Measurements from ENCODE around the gene SYT1.

The SYT1 gene

DNA sequence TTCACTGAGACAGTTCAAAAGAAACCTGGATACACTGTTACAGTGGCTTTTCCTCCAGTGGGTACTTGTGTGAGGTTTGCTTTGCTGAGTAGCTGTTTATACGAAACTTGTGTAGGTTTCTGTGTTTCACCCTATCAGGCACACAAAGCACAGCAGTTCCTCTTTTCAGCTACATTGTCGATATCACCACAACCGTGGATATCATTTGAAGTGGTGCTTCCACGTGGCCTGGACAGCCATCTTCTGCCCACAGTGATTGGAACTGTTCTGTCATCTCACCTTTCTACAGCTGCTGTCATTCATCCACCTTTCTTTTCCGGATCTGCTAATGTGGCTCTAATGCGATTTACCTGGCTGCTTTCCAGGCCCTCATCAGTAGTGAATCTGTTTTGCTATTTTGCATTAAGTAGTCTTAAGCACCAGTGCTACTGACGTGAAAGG is 368.8 kb downstream of the SYT1 start:
- no peak for DNase-seq (ENCODE audit: low read depth)
- no peak overlapping the region for H3K4me3 ChIP-seq (ENCODE audit: low read depth, low read length)
- TF ChIP-seq, protein P1, sequence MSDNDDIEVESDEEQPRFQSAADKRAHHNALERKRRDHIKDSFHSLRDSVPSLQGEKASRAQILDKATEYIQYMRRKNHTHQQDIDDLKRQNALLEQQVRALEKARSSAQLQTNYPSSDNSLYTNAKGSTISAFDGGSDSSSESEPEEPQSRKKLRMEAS (IDR thresholded peaks at IDR 0.05; ENCODE audit: low read depth, low read length), result no peak
- TF ChIP-seq POLR2A (IDR thresholded peaks at IDR 0.05; ENCODE audit: extremely low read depth, insufficient read length) (no peak), MYC (IDR thresholded peaks at IDR 0.05; ENCODE audit: low read depth, low read length) (no peak)
- TF ChIP-seq, protein P2, sequence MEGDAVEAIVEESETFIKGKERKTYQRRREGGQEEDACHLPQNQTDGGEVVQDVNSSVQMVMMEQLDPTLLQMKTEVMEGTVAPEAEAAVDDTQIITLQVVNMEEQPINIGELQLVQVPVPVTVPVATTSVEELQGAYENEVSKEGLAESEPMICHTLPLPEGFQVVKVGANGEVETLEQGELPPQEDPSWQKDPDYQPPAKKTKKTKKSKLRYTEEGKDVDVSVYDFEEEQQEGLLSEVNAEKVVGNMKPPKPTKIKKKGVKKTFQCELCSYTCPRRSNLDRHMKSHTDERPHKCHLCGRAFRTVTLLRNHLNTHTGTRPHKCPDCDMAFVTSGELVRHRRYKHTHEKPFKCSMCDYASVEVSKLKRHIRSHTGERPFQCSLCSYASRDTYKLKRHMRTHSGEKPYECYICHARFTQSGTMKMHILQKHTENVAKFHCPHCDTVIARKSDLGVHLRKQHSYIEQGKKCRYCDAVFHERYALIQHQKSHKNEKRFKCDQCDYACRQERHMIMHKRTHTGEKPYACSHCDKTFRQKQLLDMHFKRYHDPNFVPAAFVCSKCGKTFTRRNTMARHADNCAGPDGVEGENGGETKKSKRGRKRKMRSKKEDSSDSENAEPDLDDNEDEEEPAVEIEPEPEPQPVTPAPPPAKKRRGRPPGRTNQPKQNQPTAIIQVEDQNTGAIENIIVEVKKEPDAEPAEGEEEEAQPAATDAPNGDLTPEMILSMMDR (IDR thresholded peaks at IDR 0.05; ENCODE audit: low read depth, low read length), result no peak

- H3K4me3 ChIP-seq (ENCODE audit: low read depth, low read length), result no peak overlapping the region
- DNase-seq (ENCODE audit: low read depth), result no peak
- TF ChIP-seq, protein P2 (IDR thresholded peaks at IDR 0.05; ENCODE audit: low read depth, low read length), result no peak
- TF ChIP-seq POLR2A (IDR thresholded peaks at IDR 0.05; ENCODE audit: extremely low read depth, insufficient read length) (no peak), MYC (IDR thresholded peaks at IDR 0.05; ENCODE audit: low read depth, low read length) (no peak)
- TF ChIP-seq, protein P1 (IDR thresholded peaks at IDR 0.05; ENCODE audit: low read depth, low read length), result no peak
Measured at GRCh38 chr12:79236920-79237319, 372.3 kb downstream of the SYT1 start.

DNA sequence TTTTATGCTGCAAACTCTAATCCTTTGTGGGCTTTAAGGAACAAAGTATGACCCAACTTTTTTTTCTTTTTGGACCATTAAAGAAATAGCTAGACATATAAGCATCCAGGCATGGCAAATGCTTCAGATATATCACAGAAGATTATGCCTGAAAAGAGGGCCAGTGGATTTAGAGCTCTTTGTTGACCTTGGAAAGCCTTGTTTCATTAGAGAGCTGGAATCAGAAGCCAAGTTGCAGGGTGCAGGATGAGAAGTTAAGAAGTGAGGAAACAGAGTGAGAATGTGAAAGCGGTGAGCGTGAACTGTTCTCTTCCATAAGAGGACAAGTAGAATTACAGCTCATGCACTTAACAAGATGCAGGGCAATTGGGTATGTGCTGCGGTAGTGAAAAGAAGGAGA is 373.7 kb downstream of the SYT1 start:
- no peak for DNase-seq (ENCODE audit: low read depth)
- no peak overlapping the region for H3K4me3 ChIP-seq (ENCODE audit: low read depth, low read length)
- TF ChIP-seq MYC (IDR thresholded peaks at IDR 0.05; ENCODE audit: low read depth, low read length) (no peak), POLR2A (IDR thresholded peaks at IDR 0.05; ENCODE audit: extremely low read depth, insufficient read length) (no peak)
- TF ChIP-seq, protein P1 (IDR thresholded peaks at IDR 0.05; ENCODE audit: low read depth, low read length), result no peak
- TF ChIP-seq, protein P2 (IDR thresholded peaks at IDR 0.05; ENCODE audit: low read depth, low read length), result no peak

DNA sequence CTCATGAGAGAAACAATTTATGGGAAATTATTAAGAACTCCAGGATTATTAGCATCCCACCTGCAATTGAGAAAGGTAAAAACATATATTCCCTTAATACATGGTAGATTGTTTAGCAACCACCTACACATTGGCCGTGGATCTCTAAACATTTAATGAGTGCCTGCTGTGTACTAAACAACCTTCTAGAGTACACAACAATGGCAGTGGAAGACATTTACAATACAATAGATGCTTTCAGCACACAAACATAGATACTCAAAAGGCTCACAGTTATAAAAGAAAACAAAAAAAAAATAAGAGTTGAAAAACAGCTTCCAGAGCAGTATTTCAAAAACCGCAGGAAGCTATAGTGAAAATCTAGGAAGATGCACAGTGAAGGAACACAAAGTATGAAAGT is 382.9 kb downstream of the SYT1 start:
- TF ChIP-seq, protein P1 (IDR thresholded peaks at IDR 0.05; ENCODE audit: low read depth, low read length), result no peak
- TF ChIP-seq, protein P2 (IDR thresholded peaks at IDR 0.05; ENCODE audit: low read depth, low read length), result no peak
- TF ChIP-seq POLR2A (IDR thresholded peaks at IDR 0.05; ENCODE audit: extremely low read depth, insufficient read length) (no peak), MYC (IDR thresholded peaks at IDR 0.05; ENCODE audit: low read depth, low read length) (no peak)
- DNase-seq (ENCODE audit: low read depth), result no peak
- no peak overlapping the region for H3K4me3 ChIP-seq (ENCODE audit: low read depth, low read length)

DNA sequence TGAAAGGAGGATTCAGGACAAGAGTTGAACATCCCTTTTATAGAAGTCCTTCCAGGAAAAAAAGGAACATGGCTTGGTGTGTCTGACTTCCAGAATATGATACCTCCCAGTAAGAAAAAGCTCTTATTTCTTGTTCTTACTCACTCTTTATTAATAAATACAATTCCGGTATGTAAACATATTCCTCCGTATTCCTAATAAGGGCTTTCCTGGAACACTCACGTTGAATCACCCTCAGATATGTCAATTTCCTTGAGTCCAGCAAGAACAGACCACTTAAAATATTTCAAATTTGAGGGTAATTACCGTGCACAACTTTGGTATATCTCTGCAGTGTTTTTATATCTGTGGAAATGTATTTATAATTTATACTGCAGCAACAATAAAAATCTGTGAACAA is 385.6 kb downstream of the SYT1 start:
- TF ChIP-seq, protein P2 (IDR thresholded peaks at IDR 0.05; ENCODE audit: low read depth, low read length), result no peak
- TF ChIP-seq POLR2A (IDR thresholded peaks at IDR 0.05; ENCODE audit: extremely low read depth, insufficient read length), result no peak
- TF ChIP-seq, protein P1 (IDR thresholded peaks at IDR 0.05; ENCODE audit: low read depth, low read length), result no peak
- no peak overlapping the region for H3K4me3 ChIP-seq (ENCODE audit: low read depth, low read length)
- DNase-seq (ENCODE audit: low read depth), result no peak
